GM19372 (cell line): ENCODE data around the gene OBSL1.

Experiments used
- ATAC-seq: cut with Tn5 transposase; IDR thresholded peaks from one replicate; pipeline ENCODE4 v1.9.1; 2021; ENCODE audit warnings: mild to moderate bottlenecking, low read depth, moderate library complexity; ENCODE audit not compliant: unreplicated experiment

The OBSL1 gene

GRCh38 chr2:219567791-219568361 is 3.5 kb downstream of the OBSL1 start:
- no peak for ATAC-seq

DNA sequence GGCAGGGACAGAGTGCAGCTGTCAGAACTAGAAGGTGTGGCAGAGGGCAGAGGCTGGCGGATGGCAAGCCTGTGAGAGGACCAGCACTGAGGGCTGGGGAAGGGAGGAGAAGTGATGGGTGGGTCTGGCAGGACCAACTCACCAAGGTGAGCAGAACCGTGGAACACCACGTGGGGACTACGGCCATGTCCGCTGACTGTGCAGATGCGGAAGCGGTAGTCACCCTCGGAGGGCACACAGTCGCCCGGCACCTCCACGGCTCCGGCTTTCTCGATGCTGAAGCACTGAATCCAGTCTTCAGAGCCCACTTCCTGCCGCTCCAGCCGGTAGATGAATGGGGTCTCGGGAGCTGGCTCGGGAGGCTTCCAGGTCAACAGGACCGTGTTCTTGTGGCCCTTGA is 4.2 kb downstream of the OBSL1 start:
- ATAC-seq = no peak

DNA sequence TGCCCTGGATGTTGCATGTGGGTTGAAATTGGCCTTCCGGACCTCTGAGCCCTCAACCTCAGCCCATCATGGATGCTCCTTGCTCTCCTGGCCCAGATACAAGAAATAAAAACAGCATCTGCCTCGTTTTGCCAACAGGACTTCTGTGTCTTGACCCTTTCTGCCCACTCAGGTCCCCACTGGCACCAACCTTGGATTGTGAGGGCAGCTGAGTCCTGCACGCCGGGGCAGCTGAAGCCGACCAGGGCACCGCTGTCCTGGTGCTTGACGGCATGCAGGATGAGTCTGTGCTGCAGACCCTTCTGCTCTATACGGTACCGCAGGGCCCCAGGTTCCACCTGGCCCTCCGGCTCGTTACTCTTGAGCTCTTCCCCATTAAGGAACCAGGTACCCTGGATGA is 4.7 kb downstream of the OBSL1 start:
- no peak for ATAC-seq

DNA sequence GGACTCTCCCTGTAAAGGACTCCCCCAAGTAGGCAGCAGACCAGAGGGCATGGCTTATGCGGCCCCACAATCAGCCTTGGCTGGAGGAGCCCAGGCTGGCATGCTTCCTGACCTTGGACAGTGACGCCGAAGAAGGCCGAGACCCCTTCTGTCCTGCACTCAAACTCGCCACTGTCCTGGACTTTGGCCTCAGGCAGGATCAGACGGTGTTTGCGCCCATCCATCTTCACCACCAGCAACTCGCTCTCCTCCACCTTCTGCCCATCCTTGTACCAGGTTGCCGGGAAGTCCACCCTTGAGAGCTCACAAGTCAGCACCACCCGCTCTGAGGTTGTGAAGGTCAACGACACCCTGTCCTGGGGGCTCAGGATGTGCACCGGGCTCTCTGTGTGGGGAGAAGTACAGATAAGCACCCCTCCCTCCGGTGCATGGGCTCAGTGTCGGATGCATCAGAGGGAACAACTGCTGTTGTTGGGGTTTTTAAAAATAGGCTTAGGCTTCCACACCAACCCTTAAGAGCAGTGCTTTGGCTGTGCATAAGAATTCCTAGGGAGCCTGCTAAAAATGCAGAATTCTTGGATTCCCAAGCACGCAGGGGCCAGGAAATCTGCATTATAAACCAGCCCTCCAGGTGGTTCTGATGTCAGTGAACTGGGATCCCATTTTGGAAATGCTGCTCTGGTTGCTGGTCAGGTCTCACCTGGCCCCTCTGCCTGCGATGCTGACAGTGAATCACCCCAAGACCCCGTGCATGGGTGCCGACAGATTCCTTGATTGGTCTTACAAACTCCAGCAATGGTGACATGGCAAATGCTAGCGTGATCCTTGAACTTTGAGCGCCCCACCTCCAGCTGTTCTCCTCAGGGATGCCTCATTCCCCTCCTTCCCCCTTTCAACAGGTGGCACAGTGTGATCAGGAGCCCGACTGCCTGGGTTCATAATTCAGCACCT is 5.9 kb downstream of the OBSL1 start:
- no peak for ATAC-seq

GRCh38 chr2:219563271-219563928 is 7.9 kb downstream of the OBSL1 start:
- ATAC-seq = no peak

DNA sequence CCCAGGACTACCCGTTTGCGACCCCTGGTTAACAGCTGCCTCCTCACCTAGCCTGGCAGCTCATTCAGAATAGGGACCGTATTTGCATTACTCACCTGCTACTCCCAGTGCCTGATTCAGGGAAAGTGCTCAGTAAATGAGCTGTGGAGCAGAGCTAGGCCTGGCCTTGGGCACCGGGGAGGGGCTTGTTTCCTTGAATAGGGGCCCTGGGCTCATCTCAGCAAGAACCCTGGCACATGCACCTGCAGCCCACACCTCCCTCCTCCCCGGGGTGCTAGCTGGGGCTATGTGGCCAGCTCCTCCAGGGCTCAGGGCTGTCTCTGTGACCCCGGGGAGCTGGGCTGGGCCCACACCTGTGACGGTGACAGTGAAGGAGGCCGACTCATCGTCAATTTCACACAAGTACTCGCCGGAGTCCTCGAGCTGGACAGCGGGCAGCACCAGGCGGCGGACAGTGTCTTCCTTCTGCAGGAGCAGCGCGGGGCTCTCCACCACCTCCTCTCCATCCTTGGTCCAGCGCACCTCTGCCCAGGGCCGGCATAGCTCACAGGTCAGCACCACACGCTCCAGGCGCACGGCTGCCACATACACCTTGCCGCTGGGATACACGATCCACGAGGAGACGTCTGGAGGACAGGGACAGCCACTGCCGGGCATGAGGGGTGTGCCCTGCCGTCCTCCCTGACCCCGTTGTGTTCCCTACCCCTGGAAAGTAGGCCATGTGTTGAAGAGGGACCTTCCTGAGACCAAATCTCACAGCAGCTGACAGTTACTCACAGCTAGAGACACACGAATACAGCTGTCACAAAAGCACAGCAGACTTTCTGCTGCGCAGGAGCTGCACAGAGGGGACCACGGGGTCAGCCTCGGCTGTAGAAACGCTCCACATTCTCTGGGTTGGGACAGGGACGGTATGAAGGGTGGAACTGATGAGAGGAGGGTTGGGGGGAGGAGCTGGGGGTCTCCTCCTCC is 9.0 kb downstream of the OBSL1 start:
- ATAC-seq = no peak

DNA sequence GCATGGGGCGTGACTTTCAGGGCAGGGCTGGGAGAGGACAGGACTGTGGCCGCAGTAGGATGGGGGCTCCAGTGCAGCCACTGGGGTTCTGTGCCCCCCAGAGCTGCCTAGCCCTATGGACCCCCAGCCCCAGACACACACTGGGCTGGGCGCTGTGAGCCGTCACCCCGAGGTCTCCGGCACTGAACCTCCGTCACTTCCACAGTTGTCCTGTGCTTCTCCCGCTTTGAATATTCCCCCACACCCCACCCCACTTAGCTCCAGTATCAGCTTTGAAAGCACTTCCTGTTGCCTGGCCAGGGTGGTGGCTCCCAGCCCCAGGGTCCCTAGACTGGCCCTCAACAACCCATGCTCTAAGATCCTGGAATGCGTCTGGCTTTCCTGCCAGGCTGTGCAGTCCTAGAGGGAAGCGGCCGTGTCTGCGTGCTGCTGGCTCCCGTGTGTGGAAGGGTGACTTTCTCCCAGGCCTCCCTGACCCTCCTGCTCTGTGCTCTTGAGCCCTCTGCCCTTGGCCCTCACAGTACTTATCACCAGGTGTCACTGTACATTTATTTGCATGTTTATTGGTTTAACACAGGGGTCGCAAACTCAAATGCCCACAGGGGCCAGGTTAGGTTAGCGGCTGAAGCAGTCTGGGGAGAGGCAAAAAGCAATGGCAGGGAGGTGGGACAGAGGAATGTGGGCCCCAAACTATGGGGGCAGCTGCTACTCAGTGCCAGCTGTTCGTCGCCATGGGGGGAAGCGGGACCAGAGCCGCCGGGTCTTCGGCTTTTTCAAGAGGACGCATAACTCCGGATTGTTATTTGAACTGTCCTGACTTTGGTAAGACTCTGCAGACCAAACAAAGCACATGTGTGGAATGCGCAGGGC is 9.9 kb downstream of the OBSL1 start:
- ATAC-seq = no peak

GRCh38 chr2:219560893-219561178 is 10.5 kb downstream of the OBSL1 start:
- no peak for ATAC-seq

GRCh38 chr2:219560037-219560892 is 11.1 kb downstream of the OBSL1 start:
- ATAC-seq = peak; percentile 67

GRCh38 chr2:219559156-219559915 is 12.0 kb downstream of the OBSL1 start:
- ATAC-seq = no peak

- ATAC-seq = no peak
These were observed 13.3 kb downstream of the OBSL1 start for GRCh38 chr2:219557791-219558785.

DNA sequence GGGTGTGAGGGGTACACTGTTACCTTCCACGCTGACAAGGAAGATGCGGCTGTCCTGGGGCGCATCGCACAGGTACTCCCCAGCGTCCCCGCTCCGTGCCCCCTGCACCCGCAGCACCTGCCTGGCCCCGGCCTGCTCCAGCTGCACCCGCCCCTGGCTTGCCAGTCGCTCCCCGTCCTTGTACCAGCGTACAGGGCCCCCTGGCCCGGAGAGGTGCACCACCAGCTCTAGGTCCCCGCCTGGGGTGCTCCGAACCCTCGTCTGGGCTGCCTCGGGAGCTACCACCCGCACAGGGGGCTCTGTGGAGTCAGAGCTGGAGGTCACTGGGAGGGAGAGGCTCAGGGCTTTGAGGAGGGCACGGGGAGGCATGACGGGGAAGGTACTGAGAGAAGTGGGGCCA is 14.0 kb downstream of the OBSL1 start:
- no peak for ATAC-seq

DNA sequence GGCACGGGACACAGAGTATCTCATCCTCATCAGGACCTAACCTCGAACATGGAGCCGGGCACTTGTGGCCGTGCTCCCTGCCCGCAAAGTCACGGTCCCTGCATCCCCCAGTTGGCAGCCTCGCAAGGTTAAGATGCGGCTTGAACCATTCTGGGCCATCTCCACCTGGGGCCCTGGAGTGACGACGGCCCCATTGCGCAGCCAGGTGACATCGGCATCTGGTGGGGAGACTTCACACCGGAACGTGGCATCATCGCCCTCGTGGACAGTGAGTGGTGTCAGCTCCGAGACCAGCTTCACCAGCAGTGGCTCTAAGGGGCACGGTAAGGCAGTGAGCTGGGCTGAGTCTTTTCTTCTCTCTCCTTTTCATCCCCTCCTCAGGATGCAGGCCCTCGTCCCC is 14.9 kb downstream of the OBSL1 start:
- ATAC-seq = no peak

DNA sequence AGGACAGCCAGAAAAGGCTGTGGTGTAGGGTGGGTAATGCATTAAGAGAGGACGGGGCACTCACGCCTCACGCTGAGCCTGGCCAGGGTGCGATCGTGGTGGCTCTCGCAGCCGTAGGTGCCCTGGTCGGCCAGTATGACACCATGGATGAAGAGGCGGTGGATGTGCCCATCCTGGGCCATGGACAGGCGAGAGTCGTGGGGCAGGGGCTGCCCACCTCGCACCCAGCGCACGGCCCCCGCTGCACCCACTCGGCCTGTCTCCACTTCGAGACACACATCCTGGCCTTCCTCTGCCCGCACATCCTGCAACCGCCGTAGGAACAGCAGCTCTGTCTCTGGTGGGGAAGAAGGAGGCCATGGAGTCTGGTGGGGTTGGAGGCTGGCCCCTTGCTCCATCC is 15.4 kb downstream of the OBSL1 start:
- ATAC-seq = no peak

DNA sequence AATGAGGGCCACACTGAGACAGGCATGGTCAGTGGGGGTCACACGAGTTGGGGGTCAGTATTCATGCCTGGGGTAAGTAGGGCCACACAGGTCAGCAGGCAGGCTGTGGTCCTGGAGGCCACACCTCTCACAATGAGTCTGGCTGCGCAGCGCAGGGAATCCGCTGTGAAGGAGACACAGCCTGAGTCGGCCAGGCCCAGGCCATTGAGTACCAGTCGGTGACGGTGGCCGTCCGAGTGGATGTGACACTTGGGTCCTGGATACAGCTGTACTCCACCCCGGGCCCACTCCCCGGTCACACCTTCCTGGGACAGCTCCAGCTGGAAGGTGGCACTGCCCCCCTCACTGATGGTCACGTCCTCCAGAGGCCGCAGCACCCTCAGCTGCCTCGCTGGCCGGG is 17.0 kb downstream of the OBSL1 start:
- ATAC-seq = no peak

GRCh38 chr2:219553463-219553963 is 17.8 kb downstream of the OBSL1 start:
- no peak for ATAC-seq

DNA sequence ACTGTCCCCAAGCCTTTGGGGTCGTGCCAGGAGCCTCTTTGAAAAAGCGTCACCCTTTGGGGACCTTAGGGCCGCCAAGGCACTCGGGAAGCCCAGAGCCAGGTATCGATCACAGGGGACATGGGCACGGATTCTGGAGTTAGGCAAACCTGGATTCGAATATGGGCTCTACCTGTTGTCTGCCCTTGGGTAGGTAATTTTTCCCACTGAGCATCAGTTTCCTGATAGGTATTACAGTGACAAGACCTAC is 18.2 kb downstream of the OBSL1 start:
- no peak for ATAC-seq
